Muscle of arm (tissue), 12 donors: ENCODE data around the gene VTI1A. TPM values are rescaled to one million over a fixed set of nuclear protein-coding genes. Genes with fewer than 3 reads are reported as not detected.
"Not testable (repeated sequence)": the region's sequence is repeated elsewhere in the genome, so short reads cannot be mapped to it uniquely, and the experiment has no call there.

Experiments used
- DNase-seq: peaks from one replicate; pipeline ENCODE4 v3.0.0-alpha.2; 2013
- polyA plus RNA-seq, 12 donors: library from polyadenylated mRNA; unstranded; fragments of 120-200 nt; gene quantifications; one replicate each; pipeline ENCODE4 v1.2.1, GENCODE V29; 2013; ENCODE audit not compliant: insufficient read length in 12 of 12

The VTI1A gene
- polyA plus RNA-seq, 12 donors: 13.1 to 18.7 (median 15.8) TPM; not detected in 1

GRCh38 chr10:112446055-112446854, 760 bp upstream of the VTI1A start:
- peak; percentile 6 for DNase-seq

- peak; percentile 6 for DNase-seq
Observed at GRCh38 chr10:112447620-112447928, 559 bp downstream of the VTI1A start.

- DNase-seq: no peak
Observed at GRCh38 chr10:112448888-112449287, 1.9 kb downstream of the VTI1A start.

GRCh38 chr10:112454910-112455779, 8.1 kb downstream of the VTI1A start:
- DNase-seq: no peak

GRCh38 chr10:112456533-112456932, 9.5 kb downstream of the VTI1A start:
- DNase-seq: no peak

- no peak for DNase-seq
Observed at GRCh38 chr10:112460366-112460765, 13.4 kb downstream of the VTI1A start.

- DNase-seq: no peak
Observed at GRCh38 chr10:112461029-112461887, 14.2 kb downstream of the VTI1A start.

GRCh38 chr10:112464074-112464473, 17.1 kb downstream of the VTI1A start:
- DNase-seq: not testable (repeated sequence)

GRCh38 chr10:112465299-112465883, 18.4 kb downstream of the VTI1A start:
- DNase-seq: no peak

- no peak for DNase-seq
Observed at GRCh38 chr10:112466802-112467201, 19.8 kb downstream of the VTI1A start.

GRCh38 chr10:112467541-112468075, 20.6 kb downstream of the VTI1A start:
- DNase-seq: no peak

- DNase-seq: peak; percentile 28
Observed at GRCh38 chr10:112471878-112472487, 25.0 kb downstream of the VTI1A start.

- no peak for DNase-seq
Observed at GRCh38 chr10:112475575-112476218, 28.7 kb downstream of the VTI1A start.

GRCh38 chr10:112481602-112482001, 34.6 kb downstream of the VTI1A start:
- no peak for DNase-seq

GRCh38 chr10:112484399-112484798, 37.4 kb downstream of the VTI1A start:
- no peak for DNase-seq

- no peak for DNase-seq
Observed at GRCh38 chr10:112487964-112488363, 40.9 kb downstream of the VTI1A start.

- DNase-seq: no peak
Observed at GRCh38 chr10:112490545-112490944, 43.5 kb downstream of the VTI1A start.

- DNase-seq: no peak
Observed at GRCh38 chr10:112491144-112491543, 44.1 kb downstream of the VTI1A start.

- DNase-seq: no peak
Observed at GRCh38 chr10:112492736-112493135, 45.7 kb downstream of the VTI1A start.

- no peak for DNase-seq
Observed at GRCh38 chr10:112497347-112497950, 50.4 kb downstream of the VTI1A start.
